Prostate gland (tissue), 2 donors: ENCODE measurements around the gene EIF3L. TPM values are rescaled to one million over a fixed set of nuclear protein-coding genes. Genes with fewer than 3 reads are reported as not detected.
A peak's percentile ranks its signal among the peaks of the same experiment; 100 is the strongest.

ENCODE experiments used
- DNase-seq: peaks from one replicate; pipeline ENCODE4 v3.0.0-alpha.2; 2019; ENCODE audit warnings: low spot score
- H3K27ac ChIP-seq, 2 donors: fragments of 200-600 bp; sonication (generic); 2 replicates each; pipeline ENCODE4 v1.5.1; 2017 to 2019
- H3K27me3 ChIP-seq: fragments of 200-600 bp; sonication (generic); replicated peaks from 2 replicates; pipeline ENCODE4 v1.5.1; 2019; ENCODE audit not compliant: insufficient read depth
- H3K36me3 ChIP-seq, 2 donors: fragments of 200-600 bp; sonication (generic); 1 replicate in 1 of 2; 2 replicates in 1 of 2; pipeline versions ENCODE4 v1.5.1 to v1.8.1; 2017 to 2019
- H3K4me1 ChIP-seq: fragments of 200-600 bp; sonication (generic); replicated peaks from 2 replicates; pipeline ENCODE4 v1.5.1; 2019
- H3K4me3 ChIP-seq, 2 donors: fragments of 200-600 bp; sonication (generic); 2 replicates each; pipeline ENCODE4 v1.5.1; 2017 to 2019
- H3K9me3 ChIP-seq: fragments of 200-600 bp; sonication (generic); 2 replicates; pipeline ENCODE4 v1.5.1; 2017
- CTCF ChIP-seq, 4 experiments: fragments of 200-600 bp in 2 of 4; fragments of 450-650 bp in 2 of 4; sonication (generic) in 2 of 4; IDR thresholded peaks; 1 replicate in 3 of 4; 2 replicates in 1 of 4; pipeline ENCODE4 v1.5.1; 2016 to 2019; ENCODE audit warnings: antibody characterized with exemption in 4 of 4, mild to moderate bottlenecking in 2 of 4, moderate library complexity in 2 of 4
- POLR2A ChIP-seq: fragments of 450-650 bp; IDR thresholded peaks from one replicate; pipeline ENCODE4 v1.6.1; 2016; ENCODE audit warnings: antibody characterized with exemption, mild to moderate bottlenecking
- POLR2AphosphoS5 ChIP-seq: sonication (generic); formaldehyde crosslinking; IDR thresholded peaks from one replicate; pipeline ENCODE4 v1.6.1; 2017; ENCODE audit warnings: antibody characterized with exemption
- WGBS: methylation state at CpG from one replicate; pipeline ENCODE4 v1.1.5; 2018; 5-methylcytosine and 5-hydroxymethylcytosine counted together
- intact Hi-C: fragments of 100-400 bp; cut with DNase I; formaldehyde crosslinking; loops from one replicate; pipeline ENCODE4 v1.14.2; 2022
- total RNA-seq, 2 donors: library from RNA; depleted of rRNA; stranded (reverse); fragments of >200 nt; gene quantifications; one replicate each; pipeline ENCODE4 v1.1.0, GENCODE V29; 2016

The EIF3L gene
- total RNA-seq, 2 donors from 2014 or later: 385 to 501 TPM

DNA sequence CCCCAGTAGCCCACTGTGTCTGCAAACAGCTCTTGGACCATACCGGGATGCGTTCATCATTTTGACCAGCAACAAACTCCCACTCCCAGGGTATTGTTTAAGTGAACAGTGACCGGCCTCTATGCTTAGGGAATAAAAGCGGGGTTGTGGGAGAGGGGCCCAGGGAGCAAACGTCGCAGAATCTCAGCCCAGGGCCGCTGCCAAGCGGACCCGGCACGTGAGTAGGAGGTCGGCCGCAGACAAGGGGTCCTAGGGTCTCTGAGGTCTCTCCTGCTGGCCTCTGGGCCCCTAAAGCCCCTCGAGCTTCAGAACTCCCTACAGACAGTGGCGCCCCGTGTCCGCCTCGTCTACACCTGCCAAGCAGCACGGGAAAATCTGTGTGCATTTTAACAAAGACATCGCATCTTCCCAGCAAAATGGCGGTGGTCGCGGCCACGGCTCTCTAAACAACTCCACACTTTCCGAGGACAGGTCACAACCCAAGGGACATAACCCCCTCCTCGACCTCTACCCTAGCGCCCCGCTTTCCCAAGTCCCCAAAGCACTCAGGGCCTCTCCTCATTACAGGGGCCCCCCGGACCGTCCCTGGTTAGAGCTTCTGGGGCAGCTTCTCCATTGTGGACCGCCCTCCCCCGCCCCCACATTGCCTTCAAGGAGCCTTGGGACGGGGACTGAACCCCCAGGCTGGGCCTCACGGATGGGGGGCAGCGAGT lies 45.4 kb upstream of the EIF3L start:
- Histone ChIP-seq H3K27me3 (no peaks in the 10 kb centered on the region), H3K4me3 (no peak overlapping the region), H3K4me1 (no peaks in the 10 kb centered on the region), H3K9me3 (no peaks in the 10 kb centered on the region), H3K36me3 (no peaks in the 10 kb centered on the region), H3K27ac (peak overlapping the region; percentile 91 to 94)
- WGBS: 65% methylated on average over 34 of the region's 34 CpGs
- no peak for TF ChIP-seq POLR2AphosphoS5
- intact Hi-C loops: no loop called here
- no peak for DNase-seq

DNA sequence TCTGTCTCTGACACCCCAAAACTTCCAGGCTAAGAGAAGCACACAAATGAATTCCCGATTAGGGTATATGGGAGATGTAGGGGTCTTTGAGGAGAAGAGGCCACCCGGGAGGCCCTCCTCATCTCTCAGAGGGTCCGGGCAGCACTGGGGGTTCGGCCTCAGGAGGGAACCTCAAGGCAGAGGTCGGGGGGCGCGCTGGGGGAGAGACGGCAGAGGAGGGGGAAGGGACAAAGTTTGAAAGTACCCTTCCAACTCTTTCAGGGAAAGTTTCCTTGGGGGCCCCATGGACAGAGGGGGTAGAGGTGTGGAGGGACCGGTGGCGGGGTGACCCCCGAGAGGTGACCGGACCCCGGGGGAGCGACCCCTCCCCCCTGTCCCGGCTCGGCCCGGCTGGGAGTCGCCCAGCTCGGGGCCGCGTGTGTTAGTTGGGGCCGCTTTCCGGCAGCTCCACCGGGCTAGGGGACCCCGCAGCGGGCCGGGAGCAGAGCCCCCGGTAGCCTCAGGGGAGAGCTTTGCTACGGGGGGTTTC lies 44.8 kb upstream of the EIF3L start:
- H3K4me3 ChIP-seq: peak overlapping the region; percentile 54 to 64
- H3K27ac ChIP-seq: peak overlapping the region; percentile 91 to 94
- no peak for DNase-seq
- TF ChIP-seq POLR2AphosphoS5 (no peak), POLR2A (no peak), CTCF (IDR thresholded peaks at IDR 0.05) (no peak)
- no peaks in the 10 kb centered on the region for H3K27me3 ChIP-seq
- intact Hi-C loops: no loop called here
- no peaks in the 10 kb centered on the region for H3K9me3 ChIP-seq
- no peaks in the 10 kb centered on the region for H3K36me3 ChIP-seq
- WGBS: 6% methylated on average over 29 of the region's 29 CpGs
- H3K4me1 ChIP-seq: no peaks in the 10 kb centered on the region

- H3K36me3 ChIP-seq: no peaks in the 10 kb centered on the region
- TF ChIP-seq POLR2AphosphoS5 (peak; percentile 89), CTCF (IDR thresholded peaks at IDR 0.05) (peak in 1 of 4 experiments; percentile 10), POLR2A (peak; percentile 78)
- H3K4me1 ChIP-seq: no peaks in the 10 kb centered on the region
- H3K9me3 ChIP-seq: no peaks in the 10 kb centered on the region
- no peaks in the 10 kb centered on the region for H3K27me3 ChIP-seq
- intact Hi-C loops: no loop called here
- peak; percentile 85 for DNase-seq
- under 1% methylated on average over 57 of the region's 87 CpGs for WGBS
- peak overlapping the region; percentile 91 to 94 for H3K27ac ChIP-seq
- peak overlapping the region; percentile 54 to 64 for H3K4me3 ChIP-seq
Measured at GRCh38 chr22:37804881-37805809, 44.1 kb upstream of the EIF3L start.

DNA sequence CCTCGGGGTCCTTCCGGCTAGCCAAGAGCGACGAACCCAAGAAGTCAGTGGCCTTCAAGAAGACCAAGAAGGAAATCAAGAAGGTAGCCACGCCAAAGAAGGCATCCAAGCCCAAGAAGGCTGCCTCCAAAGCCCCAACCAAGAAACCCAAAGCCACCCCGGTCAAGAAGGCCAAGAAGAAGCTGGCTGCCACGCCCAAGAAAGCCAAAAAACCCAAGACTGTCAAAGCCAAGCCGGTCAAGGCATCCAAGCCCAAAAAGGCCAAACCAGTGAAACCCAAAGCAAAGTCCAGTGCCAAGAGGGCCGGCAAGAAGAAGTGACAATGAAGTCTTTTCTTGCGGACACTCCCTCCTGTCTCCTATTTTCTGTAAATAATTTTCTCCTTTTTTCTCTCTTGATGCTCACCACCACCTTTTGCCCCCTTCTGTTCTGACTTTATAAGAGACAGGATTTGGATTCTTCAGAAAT lies 43.4 kb upstream of the EIF3L start:
- Histone ChIP-seq H3K9me3 (no peaks in the 10 kb centered on the region), H3K36me3 (no peaks in the 10 kb centered on the region), H3K27ac (peak overlapping the region; percentile 91 to 94), H3K4me1 (no peaks in the 10 kb centered on the region), H3K27me3 (no peaks in the 10 kb centered on the region), H3K4me3 (peak overlapping the region; percentile 54 to 64)
- intact Hi-C loops: no loop called here
- 22% methylated on average over 10 of the region's 10 CpGs for WGBS
- DNase-seq: no peak
- TF ChIP-seq POLR2AphosphoS5 (no peak), POLR2A (no peak), CTCF (IDR thresholded peaks at IDR 0.05) (no peak)
